Measurements from ENCODE around the gene APOBEC3F.
"Not testable (repeated sequence)": the region's sequence is repeated elsewhere in the genome, so short reads cannot be mapped to it uniquely, and the experiment has no call there.

- not testable (repeated sequence) for TF ChIP-seq CTCF (IDR thresholded peaks at IDR 0.05 in 4 of 5, conservative IDR thresholded peaks at IDR 0.05 in 1 of 5); POLR2A (IDR thresholded peaks at IDR 0.05)
Observed at GRCh38 chr22:39061290-39061689, 20.6 kb downstream of the APOBEC3F start.
